Liver (tissue), 3 donors: ENCODE data around the gene TNXB.

Source experiments
- EGR1 ChIP-seq, 2 donors: IDR thresholded peaks; 2 replicates each; pipeline ENCODE4 v1.6.1; 2016 to 2018; ENCODE audit warnings: antibody characterized with exemption in 2 of 2, low read depth in 2 of 2
- HNF4A ChIP-seq, 2 donors: conservative IDR thresholded peaks; 2 replicates each; pipeline ENCODE4 v1.6.1; 2016; ENCODE audit warnings: antibody characterized with exemption in 2 of 2, mild to moderate bottlenecking in 2 of 2
- JUND ChIP-seq, 2 donors: IDR thresholded peaks; 2 replicates each; pipeline ENCODE4 v1.6.1; 2016; ENCODE audit warnings: antibody characterized with exemption in 2 of 2
- RAD21 ChIP-seq, 2 donors: IDR thresholded peaks; 2 replicates each; pipeline ENCODE4 v1.6.1; 2016; ENCODE audit warnings: antibody characterized with exemption in 2 of 2, mild to moderate bottlenecking in 2 of 2
- TF ChIP-seq, protein P1 (sequence below): fragments of 150-350 bp; IDR thresholded peaks from 2 replicates; pipeline ENCODE4 v1.5.1; 2017; ENCODE audit warnings: improper control_type of control experiment, low read depth, low read length; ENCODE audit not compliant: missing input control
- TF ChIP-seq, protein P2 (sequence below): IDR thresholded peaks from 2 replicates; pipeline ENCODE4 v1.6.1; 2016; ENCODE audit warnings: antibody characterized with exemption
- donor health status: healthy.
- donor health status: healthy.

DNA sequence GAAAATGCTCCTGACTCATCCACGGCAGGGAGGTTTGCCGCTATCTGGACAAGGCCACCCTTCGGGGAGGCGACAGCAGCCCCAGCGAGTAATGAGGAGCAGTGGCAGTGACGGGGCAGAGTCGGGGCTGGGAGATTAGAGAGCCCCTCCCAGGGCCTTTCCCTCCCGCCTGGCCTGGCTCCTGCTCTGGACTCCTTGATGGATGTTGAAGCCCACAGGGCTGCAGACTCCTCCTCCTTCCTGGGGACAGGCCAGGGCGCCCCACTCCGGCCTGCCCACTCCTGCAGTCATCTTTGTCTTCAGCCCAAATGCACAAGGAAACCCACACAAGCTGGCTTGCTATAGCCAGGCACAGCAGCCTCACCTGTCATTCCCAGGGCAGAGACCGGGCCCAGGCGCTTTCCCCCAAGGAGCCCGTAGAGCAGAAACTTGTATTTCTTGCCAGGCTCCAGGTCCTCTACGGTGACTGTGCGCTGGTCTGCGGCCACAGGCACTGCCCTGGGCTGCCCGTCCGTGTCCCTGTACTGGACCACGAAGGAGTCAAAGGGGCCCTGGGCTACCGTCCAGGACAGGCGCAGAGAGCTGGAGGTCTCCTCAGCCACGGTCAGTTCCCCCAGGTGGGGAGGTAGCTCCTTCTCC, 63.2 kb downstream of the TNXB start:
- TF ChIP-seq HNF4A (conservative IDR thresholded peaks at IDR 0.05), result no peak
- TF ChIP-seq, protein P1, sequence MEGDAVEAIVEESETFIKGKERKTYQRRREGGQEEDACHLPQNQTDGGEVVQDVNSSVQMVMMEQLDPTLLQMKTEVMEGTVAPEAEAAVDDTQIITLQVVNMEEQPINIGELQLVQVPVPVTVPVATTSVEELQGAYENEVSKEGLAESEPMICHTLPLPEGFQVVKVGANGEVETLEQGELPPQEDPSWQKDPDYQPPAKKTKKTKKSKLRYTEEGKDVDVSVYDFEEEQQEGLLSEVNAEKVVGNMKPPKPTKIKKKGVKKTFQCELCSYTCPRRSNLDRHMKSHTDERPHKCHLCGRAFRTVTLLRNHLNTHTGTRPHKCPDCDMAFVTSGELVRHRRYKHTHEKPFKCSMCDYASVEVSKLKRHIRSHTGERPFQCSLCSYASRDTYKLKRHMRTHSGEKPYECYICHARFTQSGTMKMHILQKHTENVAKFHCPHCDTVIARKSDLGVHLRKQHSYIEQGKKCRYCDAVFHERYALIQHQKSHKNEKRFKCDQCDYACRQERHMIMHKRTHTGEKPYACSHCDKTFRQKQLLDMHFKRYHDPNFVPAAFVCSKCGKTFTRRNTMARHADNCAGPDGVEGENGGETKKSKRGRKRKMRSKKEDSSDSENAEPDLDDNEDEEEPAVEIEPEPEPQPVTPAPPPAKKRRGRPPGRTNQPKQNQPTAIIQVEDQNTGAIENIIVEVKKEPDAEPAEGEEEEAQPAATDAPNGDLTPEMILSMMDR, result no peak
- TF ChIP-seq RAD21 (IDR thresholded peaks at IDR 0.05), result no peak
- no peak for TF ChIP-seq EGR1 (IDR thresholded peaks at IDR 0.05; ENCODE audit: low read depth in 2 of 2)
- no peak for TF ChIP-seq JUND (IDR thresholded peaks at IDR 0.05)
- TF ChIP-seq, protein P2, sequence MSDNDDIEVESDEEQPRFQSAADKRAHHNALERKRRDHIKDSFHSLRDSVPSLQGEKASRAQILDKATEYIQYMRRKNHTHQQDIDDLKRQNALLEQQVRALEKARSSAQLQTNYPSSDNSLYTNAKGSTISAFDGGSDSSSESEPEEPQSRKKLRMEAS, result no peak
